Measurements from ENCODE around the gene F7.
"Not testable (repeated sequence)": the region's sequence is repeated elsewhere in the genome, so short reads cannot be mapped to it uniquely, and the experiment has no call there.

F7 gene

DNA sequence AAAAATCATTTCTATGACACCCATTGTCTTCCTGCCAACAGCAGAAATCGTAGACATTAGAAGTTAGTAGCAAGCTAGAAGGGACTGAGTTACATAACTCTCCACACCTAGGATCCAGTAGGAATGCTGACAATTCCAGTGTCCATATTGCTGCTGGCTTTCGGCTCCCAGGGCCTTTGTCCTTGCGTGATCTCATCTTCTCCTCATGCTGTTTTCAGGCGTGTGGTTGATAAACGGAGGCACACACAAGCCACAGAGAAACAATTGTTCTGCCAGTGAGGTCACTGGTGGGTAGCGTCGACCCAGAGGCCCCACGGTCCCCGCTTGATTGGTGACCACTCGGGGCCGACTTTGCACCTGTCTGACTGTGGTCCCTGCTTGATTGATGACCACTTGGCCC lies 31.6 kb upstream of the F7 start:
- DNase-seq: no peak

DNA sequence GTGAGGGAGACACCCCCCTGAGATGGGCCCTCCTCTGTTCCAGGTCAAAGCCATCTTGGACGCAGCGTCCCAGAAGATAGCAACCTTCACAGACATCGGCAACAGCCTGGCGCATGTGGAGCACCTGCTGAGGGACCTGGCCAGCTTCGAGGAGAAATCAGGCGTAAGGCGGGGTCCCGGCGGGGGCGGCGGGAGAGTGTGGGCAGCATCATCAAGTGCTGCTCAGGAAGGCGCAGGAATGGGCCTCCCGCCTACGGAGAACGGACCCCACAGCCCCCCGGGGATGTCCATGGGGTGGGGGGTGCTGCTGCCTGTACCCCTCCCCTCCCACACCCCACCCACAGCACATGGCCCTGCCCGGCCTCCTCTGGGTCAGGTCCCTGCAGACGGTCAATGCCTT lies 31.2 kb upstream of the F7 start:
- no peak for DNase-seq

DNA sequence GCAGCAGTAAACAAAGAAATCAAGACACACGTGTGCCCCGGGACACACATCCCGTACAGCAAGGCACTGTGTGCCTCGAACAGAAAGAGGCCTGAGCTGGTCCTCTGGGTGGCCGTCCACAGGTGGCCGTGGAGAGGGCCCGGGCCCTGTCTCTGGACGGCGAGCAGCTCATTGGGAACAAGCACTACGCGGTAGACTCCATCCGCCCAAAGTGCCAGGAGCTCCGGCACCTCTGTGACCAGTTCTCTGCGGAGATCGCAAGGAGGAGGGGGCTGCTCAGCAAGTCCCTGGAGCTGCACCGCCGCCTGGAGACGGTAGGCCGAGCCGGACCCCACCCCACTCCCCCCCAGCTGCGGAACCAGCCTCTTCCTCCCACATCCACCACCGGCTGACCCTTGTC lies 30.7 kb upstream of the F7 start:
- DNase-seq: no peak

DNA sequence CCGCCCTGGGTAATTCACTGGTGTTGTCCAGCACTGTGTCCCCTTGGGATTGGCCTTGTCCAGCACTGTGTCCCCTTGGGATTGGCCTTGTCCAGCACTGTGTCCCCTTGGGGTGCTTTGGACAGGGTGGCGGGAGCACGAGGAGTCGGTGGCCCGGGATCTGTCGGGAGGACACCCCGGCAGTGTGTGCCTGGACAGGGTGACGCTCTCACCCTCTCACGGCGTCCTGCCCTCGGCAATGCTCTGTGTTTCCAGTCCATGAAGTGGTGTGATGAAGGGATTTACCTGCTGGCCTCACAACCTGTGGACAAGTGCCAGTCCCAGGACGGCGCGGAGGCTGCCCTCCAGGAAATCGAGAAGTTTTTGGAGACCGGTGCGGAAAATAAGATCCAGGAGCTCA lies 29.9 kb upstream of the F7 start:
- no peak for DNase-seq

DNA sequence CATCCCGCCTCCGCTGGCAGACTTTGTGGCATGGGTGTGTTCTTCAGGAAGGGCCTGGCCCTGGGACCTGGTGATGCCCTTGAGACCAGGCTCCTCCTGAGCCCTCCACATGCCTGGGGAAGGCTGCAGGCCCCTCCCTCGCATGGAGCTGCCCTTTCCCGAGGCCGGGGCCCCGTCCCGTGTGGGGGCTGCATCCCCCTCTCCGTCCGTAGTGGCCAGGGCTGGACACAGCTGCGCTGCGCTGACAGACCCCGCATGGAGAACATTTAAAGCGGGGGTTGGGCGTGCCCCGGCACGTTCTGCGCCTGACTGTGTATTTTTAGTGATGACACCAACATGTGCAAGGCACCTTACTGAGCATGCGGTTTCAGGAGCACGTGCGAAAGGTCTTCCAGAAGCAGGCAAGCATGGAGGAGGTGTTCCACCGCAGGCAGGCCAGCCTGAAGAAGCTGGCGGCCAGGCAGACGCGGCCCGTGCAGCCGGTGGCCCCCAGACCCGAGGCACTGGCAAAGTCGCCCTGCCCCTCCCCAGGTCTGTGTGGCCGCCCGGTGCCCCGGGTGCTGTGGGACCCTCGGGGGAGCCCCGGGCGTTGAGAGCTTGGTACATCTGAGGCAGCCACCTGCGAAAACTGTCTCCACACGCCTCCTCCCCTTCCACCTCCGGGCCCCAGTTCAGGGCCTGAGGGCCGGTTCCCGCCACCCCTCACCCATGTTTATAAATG lies 28.8 kb upstream of the F7 start:
- DNase-seq: no peak

DNA sequence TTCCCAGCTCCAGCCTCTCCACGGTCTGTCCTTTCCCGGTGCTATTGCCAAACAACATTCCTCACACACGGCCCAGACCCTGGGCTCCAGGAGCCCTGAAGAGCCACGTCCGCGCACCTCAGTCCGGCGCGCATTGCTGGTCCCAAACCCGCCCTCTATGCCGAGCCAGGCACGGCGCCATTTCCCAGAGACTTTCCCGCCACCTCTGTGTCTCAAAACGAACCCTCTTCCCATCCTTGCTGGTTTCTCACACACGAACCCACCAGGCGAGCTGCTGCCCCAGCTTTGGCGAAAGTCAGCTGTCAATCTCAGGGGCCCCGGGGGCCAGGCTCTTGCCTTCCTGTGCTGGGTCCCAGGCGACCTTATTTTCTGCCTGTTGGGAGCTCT lies 28.0 kb upstream of the F7 start:
- no peak for DNase-seq

DNA sequence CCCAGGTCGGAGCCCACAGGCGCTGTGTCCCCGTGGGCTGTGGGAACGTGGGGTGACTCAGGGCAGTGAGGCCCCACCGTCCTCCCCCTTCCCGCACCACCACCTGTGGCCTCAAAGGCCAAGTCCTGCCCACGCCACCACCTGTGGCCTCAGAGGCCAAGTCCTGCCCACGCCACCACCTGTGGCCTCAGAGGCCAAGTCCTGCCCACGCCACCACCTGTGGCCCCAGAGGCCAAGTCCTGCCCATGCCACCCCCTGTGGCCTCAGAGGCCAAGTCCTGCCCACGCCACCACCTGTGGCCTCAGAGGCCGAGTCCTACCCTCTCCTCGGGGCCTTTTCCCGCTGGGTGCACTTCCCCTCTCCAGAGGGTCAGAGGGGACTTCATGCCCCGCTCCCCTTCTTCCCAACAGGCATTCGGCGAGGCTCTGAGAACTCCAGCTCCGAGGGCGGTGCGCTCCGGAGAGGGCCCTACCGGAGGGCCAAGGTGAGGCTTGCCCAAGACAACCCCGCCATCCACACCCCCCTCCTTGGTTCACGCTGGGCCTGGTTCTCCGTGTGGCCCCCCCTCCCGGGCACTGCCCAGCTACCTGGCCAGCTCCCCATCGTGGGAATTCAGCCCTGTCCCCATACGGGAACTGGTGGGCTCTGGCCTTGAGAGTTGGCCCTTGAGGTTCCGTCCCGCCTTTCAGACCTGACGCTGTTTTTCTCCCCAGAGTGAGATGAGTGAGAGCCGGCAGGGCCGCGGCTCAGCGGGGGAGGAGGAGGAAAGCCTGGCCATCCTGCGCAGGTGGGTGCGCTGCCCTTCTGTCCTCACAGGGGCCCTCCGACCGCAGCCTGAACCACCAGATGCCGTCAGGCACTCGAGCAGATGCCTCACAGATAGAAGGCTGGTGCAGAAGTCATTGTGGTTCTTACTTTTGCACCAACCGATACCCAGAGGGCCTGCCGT lies 27.4 kb upstream of the F7 start:
- DNase-seq: no peak

DNA sequence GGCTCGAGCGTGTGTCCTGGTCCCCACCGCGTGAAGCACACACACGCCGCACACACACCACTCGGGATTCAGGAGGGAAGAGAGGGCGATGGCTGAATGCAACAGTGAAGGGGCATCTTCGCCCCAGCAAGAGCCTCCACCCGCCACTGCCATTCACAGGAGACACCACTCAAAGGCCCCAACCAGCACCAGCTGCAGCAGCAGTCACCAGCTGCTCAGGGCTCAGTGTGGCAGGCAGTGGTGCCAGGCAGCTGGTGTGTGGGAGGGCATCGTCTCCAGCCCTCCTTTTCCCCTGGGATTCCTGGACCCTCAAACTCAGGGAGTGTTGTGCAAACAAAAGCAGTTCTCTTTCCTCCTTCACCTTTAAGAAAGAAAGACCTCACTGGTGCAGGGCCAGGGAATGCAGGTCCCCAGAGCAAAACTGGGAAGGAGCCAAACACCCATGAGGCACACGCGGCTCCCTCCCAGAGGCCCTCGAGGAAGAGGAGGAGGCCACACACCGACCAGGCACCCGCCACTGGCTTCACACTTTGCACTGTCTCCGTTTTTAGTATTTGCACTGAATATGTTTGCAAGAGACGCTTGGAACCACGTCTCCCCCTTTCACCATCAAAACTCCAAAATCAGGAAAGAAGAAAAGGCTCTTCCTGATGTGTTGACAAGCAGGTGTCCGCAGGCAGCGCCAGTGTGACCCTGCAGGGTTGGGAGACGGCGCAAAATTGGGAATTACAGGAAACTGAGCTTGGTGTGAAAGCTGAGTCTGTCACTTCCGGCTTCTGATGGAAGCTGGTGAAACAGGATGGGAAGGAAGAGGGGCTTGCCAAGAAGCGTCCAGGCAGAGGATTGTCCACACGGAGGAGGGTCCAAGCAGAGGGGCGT lies 26.4 kb upstream of the F7 start:
- DNase-seq: no peak

DNA sequence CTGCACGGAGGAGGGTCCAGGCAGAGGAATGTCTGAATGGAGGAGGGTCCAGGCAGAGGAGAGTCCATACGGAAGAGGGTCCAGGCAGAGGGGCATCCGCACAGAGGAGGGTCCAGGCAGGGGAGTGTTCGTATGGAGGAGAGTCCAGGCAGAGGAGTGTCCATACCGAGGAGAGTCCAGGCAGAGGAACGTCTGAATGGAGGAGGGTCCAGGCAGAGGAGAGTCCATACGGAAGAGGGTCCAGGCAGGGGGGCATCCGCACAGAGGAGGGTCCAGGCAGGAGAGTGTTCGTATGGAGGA lies 25.9 kb upstream of the F7 start:
- DNase-seq: not testable (repeated sequence)

DNA sequence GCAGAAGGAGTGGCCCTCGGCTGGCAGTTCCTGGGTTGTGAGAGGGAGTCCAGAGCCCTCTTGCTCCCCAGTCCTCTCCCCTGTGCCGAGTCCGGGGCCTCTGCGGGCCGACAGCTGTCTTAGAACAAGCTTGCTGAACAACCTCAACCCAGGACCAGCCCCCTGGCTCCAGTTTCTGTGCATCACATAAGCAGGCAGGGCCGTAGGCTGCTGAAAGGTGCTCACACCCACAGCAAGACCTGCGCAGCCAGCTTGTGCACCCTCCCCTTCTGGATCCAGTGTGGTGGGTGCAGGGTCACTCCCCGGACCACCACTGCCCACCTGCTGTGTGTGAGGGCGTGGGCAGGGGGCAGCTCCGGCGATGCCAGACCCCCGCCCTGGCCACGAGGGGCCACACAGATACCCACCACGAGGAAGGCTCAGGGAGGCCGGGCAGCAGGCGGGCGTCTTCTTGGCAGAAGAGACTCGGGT lies 25.2 kb upstream of the F7 start:
- DNase-seq: no peak

DNA sequence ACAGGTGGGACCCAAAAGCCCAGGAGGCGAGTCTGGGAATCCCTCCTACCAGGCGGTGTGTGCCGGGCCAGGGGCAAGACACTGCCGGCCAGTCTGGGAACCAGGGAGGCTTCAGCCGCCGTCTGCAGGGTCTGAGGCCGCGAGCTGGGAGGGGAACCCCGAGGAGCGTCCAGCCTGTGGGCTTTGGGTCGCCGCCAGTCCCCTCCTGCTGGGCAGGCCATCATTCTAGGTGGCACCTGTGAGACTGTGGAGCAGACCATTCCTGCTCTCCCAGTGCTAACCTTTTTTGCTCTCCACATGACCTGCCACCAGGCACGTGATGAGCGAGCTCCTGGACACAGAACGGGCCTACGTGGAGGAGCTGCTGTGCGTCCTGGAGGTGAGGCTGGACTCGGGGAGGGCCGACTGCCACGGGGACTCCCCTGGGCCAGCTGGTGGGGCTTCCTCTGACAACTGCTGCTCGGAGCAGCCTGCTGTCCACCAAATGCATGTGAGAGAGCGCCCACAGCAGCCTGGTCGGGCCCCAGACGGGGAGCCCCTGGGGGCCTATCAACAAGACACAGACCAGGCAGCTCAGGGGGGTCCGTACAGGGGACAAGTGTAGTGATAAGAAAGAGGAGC lies 24.6 kb upstream of the F7 start:
- DNase-seq: no peak

DNA sequence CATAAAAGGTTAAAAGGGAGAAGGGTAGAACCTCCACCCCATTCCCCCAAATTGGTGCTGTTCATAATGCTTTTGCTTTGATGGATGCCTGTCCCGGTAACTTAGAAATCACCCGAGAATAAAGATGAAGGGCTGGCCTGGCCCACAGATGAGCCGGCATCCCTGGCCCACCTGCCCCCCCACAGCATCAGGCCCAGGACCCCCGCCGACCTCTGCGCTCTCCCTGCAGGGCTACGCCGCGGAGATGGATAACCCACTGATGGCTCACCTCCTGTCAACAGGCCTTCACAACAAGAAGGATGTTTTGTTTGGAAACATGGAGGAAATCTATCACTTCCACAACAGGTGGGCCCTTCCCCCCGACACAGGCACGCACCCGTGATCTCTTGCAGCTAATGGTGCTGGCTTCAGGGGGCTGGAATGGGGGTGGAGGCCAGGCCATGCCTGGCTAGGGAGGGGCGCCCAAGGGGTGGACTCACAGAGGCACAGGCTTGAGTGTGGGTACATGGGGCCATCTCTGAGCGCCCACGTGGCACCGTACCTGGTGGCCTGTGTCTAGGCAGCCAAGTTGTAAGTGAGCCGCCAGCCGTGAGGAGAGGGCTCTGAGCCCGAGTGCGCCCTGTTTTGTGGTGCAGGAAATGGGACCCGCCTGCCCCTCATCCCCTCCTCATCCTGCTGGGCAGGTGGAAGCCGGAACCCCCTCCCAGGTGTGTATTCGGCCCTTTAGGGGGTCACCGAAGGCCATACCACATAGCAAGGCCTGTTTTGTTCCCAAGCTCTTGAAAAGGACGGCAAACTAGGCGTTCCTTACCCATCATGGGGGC lies 23.2 kb upstream of the F7 start:
- no peak for DNase-seq

DNA sequence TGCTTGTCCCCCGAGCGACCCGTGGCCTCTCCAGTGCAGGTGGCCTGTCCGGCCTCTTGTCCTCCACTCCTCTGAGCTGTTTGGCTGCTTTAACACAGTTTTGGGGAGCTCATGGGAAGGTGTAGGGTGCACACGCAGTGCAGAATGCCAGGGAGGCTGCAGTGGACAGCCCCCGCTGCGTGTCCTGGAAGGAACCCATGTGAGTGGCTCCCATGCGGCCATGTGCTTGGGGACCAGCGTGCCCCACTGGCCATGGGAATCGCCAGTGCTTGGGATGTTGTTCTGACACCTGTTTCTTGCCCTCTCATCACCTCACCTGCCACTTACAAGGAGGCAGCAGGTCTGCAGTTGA lies 22.6 kb upstream of the F7 start:
- DNase-seq: no peak

DNA sequence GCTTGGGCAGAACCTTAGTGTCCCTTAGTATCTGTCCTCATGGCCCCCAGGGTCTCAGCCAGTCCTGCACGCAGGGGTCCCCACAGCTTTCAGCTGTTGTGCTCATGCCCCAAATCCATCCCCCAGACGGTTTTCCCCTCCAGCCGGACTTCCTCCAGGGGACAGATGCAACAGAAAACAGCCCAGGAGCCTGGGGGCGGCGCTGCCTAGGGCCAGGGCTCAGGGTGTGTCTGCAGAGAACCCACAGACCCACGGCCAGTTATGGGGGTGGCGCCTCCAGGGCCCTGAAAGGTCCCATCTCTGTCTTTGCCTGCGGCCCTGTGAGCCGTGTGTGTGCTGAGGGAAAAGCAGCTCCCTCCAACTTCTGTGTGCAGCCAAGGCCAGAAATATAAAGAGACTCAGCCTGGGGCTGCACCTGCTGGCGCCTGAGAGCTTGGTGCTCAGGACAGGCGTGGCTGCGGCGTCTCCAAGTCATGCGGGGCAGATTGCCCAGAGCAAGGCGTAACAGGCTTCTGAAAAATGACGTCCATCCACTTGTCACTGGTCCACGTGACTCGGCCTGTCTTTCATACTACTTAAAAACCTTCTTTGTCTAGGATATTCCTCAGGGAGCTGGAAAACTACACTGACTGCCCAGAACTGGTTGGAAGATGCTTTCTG lies 22.1 kb upstream of the F7 start:
- no peak for DNase-seq

DNA sequence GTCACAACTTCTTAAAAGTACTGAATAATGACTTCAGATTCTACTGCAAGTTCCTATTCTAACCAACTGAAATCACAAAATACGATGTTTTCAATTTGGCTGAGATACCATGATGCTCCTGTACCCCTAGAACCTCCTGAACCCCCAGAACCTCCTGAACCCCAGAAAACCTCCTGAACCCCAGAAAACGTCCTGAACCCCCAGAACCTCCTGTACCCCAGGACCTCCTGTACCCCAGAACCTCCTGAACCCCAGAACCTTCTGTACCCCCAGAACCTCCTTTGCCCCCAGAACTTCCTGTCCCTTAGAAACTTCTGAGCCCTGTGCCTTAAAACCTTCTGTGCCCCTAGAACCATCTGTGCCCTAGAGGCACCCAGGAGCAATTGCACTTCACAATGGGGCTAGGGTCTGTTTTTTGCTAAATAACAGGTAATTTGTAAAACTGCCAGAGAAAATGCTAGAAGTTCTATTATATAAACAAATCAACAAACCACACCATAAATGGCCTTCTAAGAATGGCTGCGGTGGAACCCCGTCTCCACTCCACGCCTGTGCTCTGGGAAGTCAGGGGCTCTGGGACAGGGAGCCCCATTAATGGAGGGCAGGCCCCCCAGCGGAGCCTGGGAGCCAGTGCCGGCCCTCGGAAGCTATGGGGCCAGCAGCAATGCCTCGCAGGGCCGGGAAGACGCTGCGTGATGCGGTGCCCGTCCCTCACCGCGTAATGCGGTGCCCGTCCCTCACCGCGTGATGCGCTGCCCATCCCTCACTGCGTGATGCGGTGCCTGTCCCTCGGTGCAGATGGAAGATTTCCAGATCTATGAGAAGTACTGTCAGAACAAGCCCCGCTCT lies 21.3 kb upstream of the F7 start:
- no peak for DNase-seq

DNA sequence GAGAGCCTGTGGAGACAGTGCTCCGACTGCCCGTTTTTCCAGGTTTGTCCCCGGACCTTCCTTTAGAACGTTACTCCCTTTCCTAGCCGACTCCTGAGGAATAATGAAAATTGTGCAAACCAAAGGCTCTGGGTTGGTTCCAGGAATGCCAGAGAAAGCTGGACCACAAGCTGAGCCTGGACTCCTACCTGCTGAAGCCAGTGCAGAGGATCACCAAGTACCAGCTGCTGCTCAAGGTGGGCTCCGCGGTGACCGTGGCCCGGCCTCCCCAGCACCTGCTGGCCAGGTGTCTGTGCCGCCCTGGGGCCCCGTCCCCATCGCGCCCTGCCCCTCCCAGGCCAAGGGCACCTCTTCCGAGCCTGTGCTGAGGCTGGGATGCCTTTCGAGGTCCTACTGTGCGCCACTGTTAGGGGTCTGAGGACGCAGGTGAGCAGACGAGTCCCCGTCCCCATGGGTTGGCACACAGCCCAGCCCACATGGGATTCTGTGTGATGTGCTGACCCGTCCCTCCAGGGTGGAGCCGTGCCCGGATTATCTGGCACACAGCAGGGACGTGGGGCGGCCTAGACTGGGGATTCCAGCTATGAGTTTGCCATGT lies 20.5 kb upstream of the F7 start:
- DNase-seq: no peak

DNA sequence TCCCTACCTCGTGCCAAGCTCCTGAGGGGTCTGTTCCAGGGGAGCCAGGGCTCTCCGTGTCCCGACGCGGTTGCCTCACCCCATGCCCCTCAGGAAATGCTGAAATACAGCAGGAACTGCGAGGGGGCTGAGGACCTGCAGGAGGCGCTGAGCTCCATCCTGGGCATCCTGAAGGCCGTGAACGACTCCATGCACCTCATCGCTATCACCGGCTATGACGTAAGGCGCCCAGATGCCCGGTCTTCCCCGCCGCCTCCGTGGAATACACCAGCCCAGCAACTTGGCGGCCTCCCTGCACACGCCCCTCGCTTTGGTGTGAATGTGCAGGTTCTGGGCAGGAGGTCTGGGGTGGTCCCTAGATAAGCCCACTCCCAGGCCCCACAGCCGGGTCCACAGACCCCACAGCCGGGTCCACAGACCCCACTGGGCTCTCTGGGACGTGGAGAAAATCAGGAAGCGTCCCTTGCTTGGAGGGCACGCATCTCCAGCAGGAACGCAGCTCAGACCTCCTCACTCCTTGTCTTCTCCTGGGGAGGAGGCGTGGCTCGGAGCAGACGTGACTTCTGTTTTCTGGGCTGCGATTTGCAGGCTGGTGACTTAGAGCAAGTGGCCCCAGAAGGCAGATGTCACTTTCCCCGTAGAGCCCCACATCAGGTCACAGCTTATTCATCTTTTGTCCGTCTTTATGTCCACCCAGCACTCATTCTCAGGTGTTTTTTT lies 19.4 kb upstream of the F7 start:
- DNase-seq: no peak

DNA sequence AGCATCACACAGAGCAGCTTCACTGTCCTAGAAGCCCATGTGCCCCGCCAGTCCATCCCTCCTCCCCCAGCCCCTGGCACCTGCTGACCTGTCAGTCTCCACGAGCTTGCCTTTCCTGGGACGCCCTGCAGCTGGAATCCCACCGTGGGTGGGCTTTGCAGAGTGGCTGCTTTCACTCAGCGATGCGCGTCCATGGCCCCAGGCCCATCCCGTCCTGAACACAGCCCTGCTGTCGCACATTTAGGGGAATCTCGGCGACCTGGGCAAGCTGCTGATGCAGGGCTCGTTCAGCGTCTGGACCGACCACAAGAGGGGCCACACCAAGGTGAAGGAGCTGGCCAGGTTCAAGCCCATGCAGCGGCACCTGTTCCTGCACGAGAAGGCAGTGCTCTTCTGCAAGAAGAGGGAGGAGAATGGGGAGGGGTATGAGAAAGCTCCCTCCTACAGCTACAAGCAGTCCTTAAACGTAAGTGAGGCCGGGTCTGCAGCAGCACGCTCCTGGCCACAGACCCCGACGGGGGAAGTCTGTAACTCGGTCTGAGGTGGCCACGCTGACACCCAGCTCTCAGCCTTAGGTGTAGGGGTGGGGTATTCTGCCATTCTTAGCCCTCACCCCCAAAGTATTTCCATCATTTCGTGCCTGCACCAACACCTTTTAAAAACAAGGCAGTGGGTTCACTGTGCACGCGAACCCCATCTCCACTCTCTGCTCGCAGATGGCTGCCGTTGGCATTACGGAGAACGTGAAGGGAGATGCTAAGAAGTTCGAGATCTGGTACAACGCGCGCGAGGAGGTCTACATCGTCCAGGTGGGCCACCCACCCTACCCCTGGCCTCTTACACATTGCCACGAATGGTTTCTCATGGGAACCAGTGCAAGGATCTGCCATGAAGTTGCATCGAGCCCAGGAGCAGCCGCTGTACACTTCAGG lies 18.3 kb upstream of the F7 start:
- DNase-seq: no peak

All from activated CD4-positive, alpha-beta T cell treated with anti-CD3 and anti-CD28 coated beads, Interleukin-2, amount 50 U/mL, for 1 hour (primary cell).